GM21825 (cell line): ENCODE results near the gene CDKAL1.
"Not testable (repeated sequence)": the region's sequence is repeated elsewhere in the genome, so short reads cannot be mapped to it uniquely, and the experiment has no call there.

ENCODE experiments used
- ATAC-seq: cut with Tn5 transposase; IDR thresholded peaks from one replicate; pipeline ENCODE4 v1.9.1; 2021; ENCODE audit warnings: mild to moderate bottlenecking, moderate library complexity; ENCODE audit not compliant: unreplicated experiment

CDKAL1 gene

GRCh38 chr6:20534295-20535262 lies at the start of gene CDKAL1:
Gene CDKAL1, plus strand, starts transcription at chr6:20534457. Its CDS starts 11,894 bp downstream, at chr6:20546351.
- peak; percentile 80 for ATAC-seq

- ATAC-seq = no peak
Observed at GRCh38 chr6:20486641-20487040, 47.6 kb upstream of the CDKAL1 start.

DNA sequence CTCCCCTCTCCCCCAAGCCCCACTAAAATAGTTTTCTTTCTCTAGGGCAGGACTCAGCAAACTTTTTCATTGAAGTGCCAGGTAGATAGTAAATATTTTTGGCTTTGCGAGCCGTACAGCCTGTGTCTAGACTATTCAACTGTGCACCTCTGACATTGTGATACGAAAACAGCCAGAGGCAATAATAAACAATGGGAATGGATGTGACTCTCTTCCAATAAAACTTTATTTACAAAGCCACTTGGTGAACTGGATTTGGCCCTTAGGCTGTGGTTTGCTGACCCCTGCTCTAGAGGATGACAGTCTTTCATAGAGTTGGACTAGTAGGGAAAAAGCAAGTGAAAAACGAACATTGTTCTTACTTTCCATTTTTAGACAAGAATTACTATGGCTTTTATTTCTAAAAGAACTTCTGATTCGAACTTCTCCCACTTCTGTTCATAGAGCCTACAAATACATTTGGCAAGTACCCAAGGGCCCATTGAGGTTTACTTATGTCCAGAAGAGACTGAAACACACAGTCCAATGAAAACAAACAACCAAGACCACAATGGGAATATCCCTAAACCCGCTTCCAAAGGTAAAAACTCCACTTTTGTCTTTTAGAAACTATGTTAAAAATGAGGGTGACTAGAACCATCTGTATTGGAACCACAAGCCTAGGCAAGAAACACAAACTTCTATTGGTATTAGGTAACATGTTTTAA lies 46.4 kb upstream of the CDKAL1 start:
- no peak for ATAC-seq

DNA sequence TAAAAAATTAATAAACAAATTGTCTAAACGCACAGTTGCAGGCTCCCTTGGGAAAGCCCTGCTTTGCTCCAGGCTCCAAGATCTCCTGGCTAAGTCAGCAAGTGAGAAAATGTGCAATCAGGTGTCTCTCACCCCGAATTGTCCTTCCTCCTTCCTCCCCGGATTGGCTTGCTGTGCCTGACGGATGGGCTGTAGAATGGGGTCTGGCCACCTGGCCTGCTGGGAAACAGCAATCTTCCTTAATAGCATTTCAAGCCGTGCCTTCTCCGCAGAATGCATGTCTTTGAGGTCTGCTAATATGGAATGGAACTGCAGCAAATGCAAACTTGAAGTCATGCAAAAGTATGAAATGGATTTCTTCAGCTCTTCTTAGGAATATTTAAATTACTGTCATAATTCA lies 43.7 kb upstream of the CDKAL1 start:
- no peak for ATAC-seq

GRCh38 chr6:20492099-20492498 lies 42.2 kb upstream of the CDKAL1 start:
- ATAC-seq = no peak

- ATAC-seq = no peak
Observed at GRCh38 chr6:20497216-20498040, 36.8 kb upstream of the CDKAL1 start.

DNA sequence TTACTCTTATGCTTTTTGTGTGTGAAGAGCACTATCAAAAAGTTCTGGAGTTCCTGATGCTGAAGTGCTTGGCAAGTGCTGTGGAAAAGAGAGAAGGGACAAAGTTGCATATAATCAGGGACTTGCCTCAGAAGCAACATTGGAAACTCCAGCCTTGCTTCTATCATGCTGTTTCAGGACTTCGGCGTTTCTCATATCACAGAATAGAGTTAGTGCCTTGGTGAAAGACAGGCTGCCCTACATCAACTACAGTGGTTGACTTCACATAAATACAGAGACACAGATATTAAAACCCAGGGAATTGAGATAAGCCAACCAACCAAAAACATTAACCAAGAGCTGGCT lies 36.2 kb upstream of the CDKAL1 start:
- no peak for ATAC-seq

- no peak for ATAC-seq
Observed at GRCh38 chr6:20509212-20509611, 25.0 kb upstream of the CDKAL1 start.

DNA sequence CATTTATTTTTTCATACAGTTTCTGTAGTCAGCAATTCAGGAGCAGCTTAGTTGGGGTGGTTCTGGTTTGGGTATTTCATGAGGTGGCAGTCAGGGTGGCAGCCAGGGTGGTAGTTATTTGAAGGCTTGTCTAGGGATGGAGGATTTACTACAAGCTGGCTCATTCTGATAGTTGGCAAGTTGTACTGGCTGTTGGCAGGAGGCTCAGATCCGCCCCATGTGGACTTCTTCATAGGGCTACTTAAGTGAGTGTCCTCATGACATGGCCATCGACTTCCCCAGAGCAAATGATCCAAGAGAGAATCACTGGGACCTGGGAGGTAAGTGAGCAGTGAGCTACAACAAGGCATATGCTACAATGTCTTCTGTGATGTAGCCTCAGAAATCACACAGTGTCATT lies 22.4 kb upstream of the CDKAL1 start:
- no peak for ATAC-seq

DNA sequence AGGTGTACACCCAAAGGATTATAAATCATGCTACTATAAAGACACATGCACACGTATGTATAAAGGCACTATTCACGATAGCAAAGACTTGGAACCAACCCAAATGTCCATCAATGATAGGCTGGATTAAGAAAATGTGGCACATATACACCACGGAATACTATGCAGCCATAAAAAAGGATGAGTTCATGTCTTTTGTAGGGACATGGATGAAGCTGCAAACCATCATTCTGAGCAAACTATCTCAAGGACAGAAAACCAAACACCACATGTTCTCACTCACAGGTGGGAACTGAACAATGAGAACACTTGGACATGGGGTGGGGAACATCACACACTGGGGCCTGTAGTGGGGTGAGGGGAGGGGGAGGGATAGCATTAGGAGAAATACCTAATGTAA lies 9.0 kb upstream of the CDKAL1 start:
- ATAC-seq = not testable (repeated sequence)

GRCh38 chr6:20529086-20529448 lies 5.2 kb upstream of the CDKAL1 start:
- ATAC-seq = not testable (repeated sequence)

DNA sequence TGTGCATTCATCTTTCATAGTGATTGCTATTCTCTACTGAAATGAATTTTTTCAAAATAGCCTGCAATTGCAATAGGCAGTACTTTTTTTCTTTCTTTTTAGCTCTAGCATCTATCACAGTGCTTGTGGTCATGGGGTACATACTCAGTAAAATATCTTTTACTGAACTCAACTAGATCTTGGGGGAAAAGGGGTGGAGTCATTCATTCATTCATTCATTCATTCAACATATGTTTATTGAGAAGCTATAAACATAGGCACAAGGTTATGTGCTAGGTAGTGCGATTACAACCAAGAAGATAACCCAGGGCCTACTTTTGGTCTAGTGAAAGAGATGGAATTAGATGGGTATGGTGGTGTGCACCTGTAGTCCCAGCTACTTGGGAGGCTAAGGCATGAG lies 1.4 kb upstream of the CDKAL1 start:
- ATAC-seq = no peak

DNA sequence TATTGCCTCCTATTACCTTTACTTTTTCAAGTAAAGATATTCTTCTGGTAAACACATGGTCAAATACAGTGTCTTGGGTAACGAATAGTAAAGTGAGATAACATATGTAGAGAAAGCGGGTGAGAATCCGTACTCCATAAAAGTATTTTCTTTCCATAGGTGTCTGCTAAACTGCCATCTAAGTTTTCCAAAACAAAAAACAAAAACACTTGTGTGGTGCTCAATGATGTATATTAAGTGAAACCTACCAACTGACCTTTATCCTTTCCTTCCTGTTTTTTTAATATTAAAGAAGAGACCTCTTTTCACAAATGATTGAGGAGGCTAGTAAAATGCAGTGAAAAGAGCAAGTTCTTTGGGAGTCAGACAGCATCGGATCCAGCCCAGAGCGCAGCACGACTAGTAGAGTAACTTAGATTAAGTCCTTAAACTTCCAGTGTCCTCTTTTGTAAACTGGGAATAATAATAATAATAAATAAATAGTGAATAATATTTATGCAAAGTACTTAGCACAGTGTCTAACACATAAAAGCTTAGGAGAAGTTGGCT lies 437 bp upstream of the CDKAL1 start:
- peak; percentile 8 for ATAC-seq

DNA sequence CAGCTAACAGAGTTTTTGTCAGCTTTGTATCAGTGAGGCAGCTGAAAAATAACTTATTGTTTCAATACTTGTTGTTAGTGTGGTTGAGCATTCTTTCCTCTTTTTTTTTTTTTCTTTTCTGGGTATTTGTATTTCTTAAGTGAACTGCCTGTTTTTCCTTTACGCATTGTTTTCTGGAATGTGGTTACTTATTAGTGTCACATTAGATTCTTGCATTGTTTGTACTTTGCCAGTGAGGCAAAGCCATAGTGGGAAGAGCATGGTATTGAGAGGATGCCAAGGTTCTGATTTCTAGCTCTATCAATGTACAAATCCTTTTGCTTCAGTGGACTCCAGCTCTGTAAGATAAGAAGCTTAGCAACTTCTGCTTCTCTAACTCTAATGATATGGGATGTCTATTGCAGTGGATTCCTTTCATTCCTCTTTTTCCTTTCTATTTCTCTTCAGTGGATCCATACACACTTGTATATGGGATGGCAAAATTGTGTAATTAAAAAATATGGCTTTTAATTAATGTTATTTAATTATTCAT lies 3.9 kb downstream of the CDKAL1 start:
- ATAC-seq = no peak

GRCh38 chr6:20538907-20539306 lies 4.7 kb downstream of the CDKAL1 start:
- no peak for ATAC-seq

GRCh38 chr6:20539387-20539786 lies 5.1 kb downstream of the CDKAL1 start:
- no peak for ATAC-seq

DNA sequence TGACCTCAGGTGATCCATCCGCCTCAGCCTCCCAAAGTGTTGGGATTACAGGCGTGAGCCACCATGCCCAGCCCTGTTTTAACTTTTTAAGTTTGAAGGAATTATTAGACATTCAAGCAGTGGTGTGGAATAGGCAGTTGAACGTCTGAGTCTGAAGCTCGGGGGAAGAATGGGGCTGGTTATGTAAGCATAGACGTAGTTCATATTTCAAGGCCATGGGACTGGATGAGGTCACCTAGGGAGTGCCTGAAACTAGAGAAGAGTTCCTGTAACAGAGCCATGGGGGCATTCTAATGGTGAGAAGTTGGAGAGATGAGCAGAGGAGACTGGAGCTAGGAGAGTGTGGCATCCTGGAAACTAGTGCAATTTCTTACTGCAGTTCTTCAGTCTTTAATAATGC lies 6.4 kb downstream of the CDKAL1 start:
- ATAC-seq = no peak

- no peak for ATAC-seq
Observed at GRCh38 chr6:20541382-20541781, 7.1 kb downstream of the CDKAL1 start.

- ATAC-seq = peak; percentile 98
Observed at GRCh38 chr6:20542927-20543602, 8.8 kb downstream of the CDKAL1 start.

GRCh38 chr6:20548264-20548663 lies 14.0 kb downstream of the CDKAL1 start:
- no peak for ATAC-seq
